ENCODE measurements around the gene EDA.

EDA gene

DNA sequence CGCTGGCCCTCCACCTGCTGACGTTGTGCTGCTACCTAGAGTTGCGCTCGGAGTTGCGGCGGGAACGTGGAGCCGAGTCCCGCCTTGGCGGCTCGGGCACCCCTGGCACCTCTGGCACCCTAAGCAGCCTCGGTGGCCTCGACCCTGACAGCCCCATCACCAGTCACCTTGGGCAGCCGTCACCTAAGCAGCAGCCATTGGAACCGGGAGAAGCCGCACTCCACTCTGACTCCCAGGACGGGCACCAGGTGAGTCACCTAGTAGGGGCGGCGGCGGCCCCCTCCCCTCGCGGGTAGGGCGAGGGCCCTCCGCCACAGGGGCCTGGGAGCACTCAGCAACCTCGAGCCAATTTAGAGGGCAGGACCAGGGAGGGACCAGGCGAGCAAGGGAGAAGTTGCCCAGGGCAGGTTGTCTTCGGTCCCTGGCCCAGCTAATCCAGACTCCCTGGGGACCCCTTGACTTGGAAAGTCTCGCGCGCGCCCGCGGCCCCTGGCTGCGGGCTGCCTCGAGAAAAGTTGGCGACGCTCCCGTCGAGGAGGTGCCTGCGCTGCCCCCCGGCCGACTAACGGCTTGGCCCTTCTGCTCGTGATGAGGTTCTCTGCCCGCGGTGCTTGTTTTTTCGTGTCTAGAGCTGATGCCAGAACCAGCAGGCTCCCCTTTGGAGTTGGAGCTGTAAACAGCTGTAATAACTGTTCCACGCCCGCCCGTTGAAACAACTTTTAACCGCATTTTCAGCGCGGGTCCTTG is 717 bp downstream of the EDA start:
- Histone ChIP-seq H3K9me3 (ENCODE audit: control insufficient read depth, insufficient read depth, low read depth, low read length) (no peaks in the 10 kb centered on the region; the same call in 1 of the 2 replicates), H3K4me1 (ENCODE audit: control insufficient read depth, insufficient read depth, low read length) (peaks cover 2% of the 10 kb centered on the region; the same call in 1 of the 2 replicates), H3K36me3 (ENCODE audit: control insufficient read depth, insufficient read depth, low read length) (no peaks in the 10 kb centered on the region), H3K9ac (ENCODE audit: low read length) (peak overlapping the region; percentile 23), H3K4me3 (ENCODE audit: low read depth, low read length) (peak overlapping the region; percentile 93), H3K27me3 (ENCODE audit: control insufficient read depth, insufficient read depth, low read length) (peaks cover 18% of the 10 kb centered on the region), H3K27ac (ENCODE audit: low read depth, low read length) (no peak overlapping the region)

DNA sequence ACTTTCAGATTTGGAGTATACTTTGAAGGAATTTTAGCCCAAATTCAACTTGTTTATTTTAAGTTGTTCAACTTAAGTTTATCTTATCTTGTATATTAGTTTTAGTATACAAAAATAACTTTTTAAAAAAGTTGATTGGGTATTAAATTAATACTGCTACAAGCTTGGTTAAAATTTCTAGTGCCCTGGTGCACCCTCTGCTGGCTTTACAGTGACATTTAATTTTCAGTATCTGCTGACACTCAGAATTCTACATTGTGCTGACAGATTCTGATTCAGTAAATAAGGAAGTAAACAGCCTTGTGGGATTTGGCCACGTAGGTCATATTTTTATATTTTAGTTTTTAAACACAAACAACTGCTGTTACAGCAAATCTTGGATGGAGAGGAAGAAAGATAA is 2.9 kb downstream of the EDA start:
- Histone ChIP-seq H3K36me3 (ENCODE audit: control insufficient read depth, insufficient read depth, low read length) (no peaks in the 10 kb centered on the region), H3K9me3 (ENCODE audit: control insufficient read depth, insufficient read depth, low read depth, low read length) (peaks cover 9% of the 10 kb centered on the region; the same call in 1 of the 2 replicates), H3K4me1 (ENCODE audit: control insufficient read depth, insufficient read depth, low read length) (peaks cover 2% of the 10 kb centered on the region; the same call in 1 of the 2 replicates), H3K27ac (ENCODE audit: low read depth, low read length) (no peak overlapping the region), H3K9ac (ENCODE audit: low read length) (no peak overlapping the region), H3K4me3 (ENCODE audit: low read depth, low read length) (no peak overlapping the region), H3K27me3 (ENCODE audit: control insufficient read depth, insufficient read depth, low read length) (peaks cover 18% of the 10 kb centered on the region)

DNA sequence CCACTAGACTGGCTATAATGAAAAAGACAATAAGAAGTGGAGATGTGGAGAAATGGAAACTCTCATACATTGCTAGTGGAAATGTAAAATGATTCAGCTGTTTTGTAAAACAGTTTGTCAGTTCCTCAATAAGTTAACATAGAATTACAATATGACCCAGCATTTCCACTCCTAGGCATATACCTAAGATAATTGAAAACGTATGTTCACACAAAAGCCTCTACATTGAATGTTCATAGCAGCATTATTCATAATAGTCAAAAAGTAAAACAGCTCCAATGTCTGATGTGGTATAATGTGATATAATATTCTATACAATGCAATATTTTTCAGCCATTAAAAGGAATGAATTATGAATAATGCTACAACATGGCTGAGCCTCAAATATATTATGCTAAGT is 10.2 kb downstream of the EDA start:
- no peak overlapping the region for H3K4me3 ChIP-seq (ENCODE audit: low read depth, low read length)
- no peak overlapping the region for H3K27ac ChIP-seq (ENCODE audit: low read depth, low read length)
- H3K36me3 ChIP-seq (ENCODE audit: control insufficient read depth, insufficient read depth, low read length): no peaks in the 10 kb centered on the region
- no peak overlapping the region for H3K9ac ChIP-seq (ENCODE audit: low read length)
- no peaks in the 10 kb centered on the region for H3K27me3 ChIP-seq (ENCODE audit: control insufficient read depth, insufficient read depth, low read length)
- peaks cover 11% of the 10 kb centered on the region for H3K9me3 ChIP-seq (ENCODE audit: control insufficient read depth, insufficient read depth, low read depth, low read length)
- no peaks in the 10 kb centered on the region for H3K4me1 ChIP-seq (ENCODE audit: control insufficient read depth, insufficient read depth, low read length)

DNA sequence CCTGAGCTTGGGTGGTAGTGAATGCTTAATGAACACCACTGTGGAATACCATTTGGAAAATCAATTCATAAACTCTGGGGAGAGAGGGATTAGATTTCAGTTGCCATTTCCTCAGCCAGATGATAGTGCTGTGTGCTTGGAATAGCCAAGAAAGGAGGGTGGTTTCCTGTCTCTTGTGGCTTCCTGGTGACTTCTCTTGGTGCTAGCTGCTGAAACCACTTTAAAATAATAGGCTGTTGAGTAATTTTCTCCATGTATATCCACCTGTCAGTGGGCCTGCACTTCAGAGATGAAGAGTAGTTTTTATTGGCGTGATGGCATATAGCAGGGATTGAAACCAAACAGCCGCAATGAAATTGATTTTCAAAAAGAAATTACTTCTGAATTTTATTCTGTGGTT is 11.8 kb downstream of the EDA start:
- Histone ChIP-seq H3K4me3 (ENCODE audit: low read depth, low read length) (no peak overlapping the region), H3K9me3 (ENCODE audit: control insufficient read depth, insufficient read depth, low read depth, low read length) (peaks cover 7% of the 10 kb centered on the region), H3K27ac (ENCODE audit: low read depth, low read length) (no peak overlapping the region), H3K27me3 (ENCODE audit: control insufficient read depth, insufficient read depth, low read length) (no peaks in the 10 kb centered on the region), H3K9ac (ENCODE audit: low read length) (no peak overlapping the region), H3K36me3 (ENCODE audit: control insufficient read depth, insufficient read depth, low read length) (no peaks in the 10 kb centered on the region), H3K4me1 (ENCODE audit: control insufficient read depth, insufficient read depth, low read length) (no peaks in the 10 kb centered on the region)

DNA sequence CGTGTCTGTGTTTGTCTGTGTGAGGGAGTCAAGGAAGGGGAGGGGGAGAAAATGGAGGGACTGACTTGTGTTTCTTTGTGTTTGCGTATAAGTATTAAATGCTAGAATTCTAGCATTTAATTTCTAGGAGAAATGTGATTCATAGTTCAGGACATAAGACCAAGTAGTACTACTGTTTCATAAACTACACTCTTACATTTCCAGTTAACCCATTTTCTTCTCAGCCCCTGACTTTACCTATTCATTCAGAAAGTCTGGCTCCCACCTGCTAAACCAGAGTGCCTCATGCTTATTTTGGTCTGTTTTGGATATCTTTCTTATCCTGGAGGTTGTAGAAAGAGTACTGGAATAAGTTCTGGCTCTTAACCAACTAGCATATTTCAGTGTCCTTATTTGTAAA is 14.2 kb downstream of the EDA start:
- Histone ChIP-seq H3K36me3 (ENCODE audit: control insufficient read depth, insufficient read depth, low read length) (no peaks in the 10 kb centered on the region), H3K27ac (ENCODE audit: low read depth, low read length) (no peak overlapping the region), H3K4me3 (ENCODE audit: low read depth, low read length) (no peak overlapping the region), H3K9ac (ENCODE audit: low read length) (no peak overlapping the region), H3K27me3 (ENCODE audit: control insufficient read depth, insufficient read depth, low read length) (no peaks in the 10 kb centered on the region), H3K9me3 (ENCODE audit: control insufficient read depth, insufficient read depth, low read depth, low read length) (peaks cover under 1% of the 10 kb centered on the region; the same call in 1 of the 2 replicates), H3K4me1 (ENCODE audit: control insufficient read depth, insufficient read depth, low read length) (no peaks in the 10 kb centered on the region)

DNA sequence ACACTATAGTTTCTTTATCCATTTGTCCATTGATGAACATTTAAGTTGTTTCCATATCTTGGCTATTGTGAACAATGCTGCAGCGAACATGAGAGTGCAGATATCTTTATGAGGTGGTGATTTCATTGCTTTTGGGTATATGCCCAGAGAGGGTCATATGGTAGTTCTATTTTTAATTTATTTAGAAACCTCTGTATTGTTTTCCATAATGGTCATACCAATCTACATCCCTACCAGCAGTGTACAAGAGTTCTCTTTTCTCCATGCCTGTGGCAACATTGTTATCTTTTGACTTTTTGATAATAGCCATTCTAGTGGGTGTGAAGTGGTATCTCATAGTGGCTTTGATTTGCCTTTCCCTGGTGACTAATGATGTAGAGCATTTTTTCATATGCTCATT is 48.8 kb downstream of the EDA start:
- H3K4me1 ChIP-seq (ENCODE audit: control insufficient read depth, insufficient read depth, low read length): 0 out of 2 replicates have a peak, but pooled peaks cover 3% of the 10 kb centered on the region
- no peaks in the 10 kb centered on the region for H3K27me3 ChIP-seq (ENCODE audit: control insufficient read depth, insufficient read depth, low read length)
- peaks cover 53% of the 10 kb centered on the region for H3K9me3 ChIP-seq (ENCODE audit: control insufficient read depth, insufficient read depth, low read depth, low read length)
- no peak overlapping the region for H3K27ac ChIP-seq (ENCODE audit: low read depth, low read length)
- no peaks in the 10 kb centered on the region for H3K36me3 ChIP-seq (ENCODE audit: control insufficient read depth, insufficient read depth, low read length)
- H3K9ac ChIP-seq (ENCODE audit: low read length): no peak overlapping the region
- H3K4me3 ChIP-seq (ENCODE audit: low read depth, low read length): no peak overlapping the region

DNA sequence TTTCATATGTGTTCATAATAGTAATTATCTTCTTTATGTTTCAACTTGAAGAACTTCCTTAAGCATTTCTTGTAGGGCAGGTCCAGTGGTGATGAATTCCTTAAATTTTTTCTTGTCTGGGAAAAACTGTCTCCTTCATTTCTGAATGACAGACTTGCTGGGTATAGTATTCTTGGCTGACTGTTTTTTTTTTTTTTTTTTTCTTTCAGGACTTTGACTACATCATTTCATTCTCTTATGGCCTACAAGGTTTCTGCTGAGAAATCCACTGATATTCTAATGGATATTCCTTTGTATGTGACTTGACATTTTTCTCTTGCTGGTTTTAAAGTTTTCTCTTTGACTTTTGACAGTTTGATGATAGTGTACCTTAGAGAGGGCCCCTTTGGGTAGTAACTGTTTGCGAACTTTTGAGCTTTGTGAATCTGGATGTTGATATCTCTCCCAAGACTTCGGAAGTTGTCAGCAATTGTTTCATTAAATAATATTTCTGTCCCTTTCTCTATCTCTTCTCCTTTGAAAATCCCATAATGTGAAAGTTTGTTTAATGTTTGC is 54.2 kb downstream of the EDA start:
- Histone ChIP-seq H3K4me1 (ENCODE audit: control insufficient read depth, insufficient read depth, low read length) (no peaks in the 10 kb centered on the region), H3K9me3 (ENCODE audit: control insufficient read depth, insufficient read depth, low read depth, low read length) (peaks cover 56% of the 10 kb centered on the region), H3K27ac (ENCODE audit: low read depth, low read length) (no peak overlapping the region), H3K27me3 (ENCODE audit: control insufficient read depth, insufficient read depth, low read length) (no peaks in the 10 kb centered on the region), H3K36me3 (ENCODE audit: control insufficient read depth, insufficient read depth, low read length) (no peaks in the 10 kb centered on the region), H3K9ac (ENCODE audit: low read length) (no peak overlapping the region), H3K4me3 (ENCODE audit: low read depth, low read length) (no peak overlapping the region)

DNA sequence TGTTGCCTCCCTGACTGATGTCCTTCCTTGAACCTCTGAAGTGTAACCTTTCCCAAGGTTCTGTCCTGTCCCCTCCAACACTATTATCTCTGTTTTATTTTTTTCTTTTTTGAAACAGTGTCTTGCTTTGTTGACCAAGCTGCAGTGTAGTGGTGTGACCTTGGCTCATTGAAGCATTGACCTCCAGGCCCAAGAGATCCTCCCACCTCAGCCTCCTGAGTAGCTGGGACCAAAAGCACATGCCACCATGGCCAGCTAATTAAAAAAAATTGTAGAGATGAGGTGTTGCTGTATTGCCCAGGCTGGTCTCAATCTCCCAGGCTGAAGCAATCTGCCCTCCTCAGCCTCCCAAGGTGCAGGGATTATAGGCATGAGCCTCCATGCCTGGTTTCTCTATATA is 59.0 kb downstream of the EDA start:
- H3K4me1 ChIP-seq (ENCODE audit: control insufficient read depth, insufficient read depth, low read length): no peaks in the 10 kb centered on the region
- no peak overlapping the region for H3K4me3 ChIP-seq (ENCODE audit: low read depth, low read length)
- no peaks in the 10 kb centered on the region for H3K36me3 ChIP-seq (ENCODE audit: control insufficient read depth, insufficient read depth, low read length)
- H3K27ac ChIP-seq (ENCODE audit: low read depth, low read length): no peak overlapping the region
- no peaks in the 10 kb centered on the region for H3K27me3 ChIP-seq (ENCODE audit: control insufficient read depth, insufficient read depth, low read length)
- peaks cover 28% of the 10 kb centered on the region for H3K9me3 ChIP-seq (ENCODE audit: control insufficient read depth, insufficient read depth, low read depth, low read length)
- H3K9ac ChIP-seq (ENCODE audit: low read length): no peak overlapping the region

DNA sequence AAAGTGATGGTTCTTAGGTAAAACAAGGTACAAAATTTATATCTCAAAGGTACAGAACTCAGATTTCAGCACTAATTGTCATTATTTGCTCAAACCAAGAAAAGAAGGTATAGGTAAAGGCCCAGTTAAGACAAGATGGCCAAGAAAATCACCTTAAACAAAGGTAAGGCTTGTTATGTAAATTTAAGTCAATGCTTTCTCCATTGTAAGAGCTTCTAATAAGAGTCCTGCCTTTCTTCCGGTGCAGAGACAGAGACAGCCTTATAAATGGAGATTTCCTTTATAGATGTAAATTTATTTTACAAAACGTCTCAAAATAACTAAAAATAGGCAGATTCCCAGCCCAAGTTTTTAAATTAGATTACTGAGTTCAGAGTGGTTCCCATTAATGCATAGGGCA is 89.9 kb downstream of the EDA start:
- H3K4me1 ChIP-seq (ENCODE audit: control insufficient read depth, insufficient read depth, low read length): no peaks in the 10 kb centered on the region; the same call in 1 of the 2 replicates
- H3K9me3 ChIP-seq (ENCODE audit: control insufficient read depth, insufficient read depth, low read depth, low read length): peaks cover 35% of the 10 kb centered on the region
- H3K36me3 ChIP-seq (ENCODE audit: control insufficient read depth, insufficient read depth, low read length): no peaks in the 10 kb centered on the region
- peak overlapping the region; percentile 94 for H3K27ac ChIP-seq (ENCODE audit: low read depth, low read length)
- H3K9ac ChIP-seq (ENCODE audit: low read length): no peak overlapping the region
- peak overlapping the region; percentile 6; the same call in 1 of the 2 replicates for H3K4me3 ChIP-seq (ENCODE audit: low read depth, low read length)
- H3K27me3 ChIP-seq (ENCODE audit: control insufficient read depth, insufficient read depth, low read length): no peaks in the 10 kb centered on the region

DNA sequence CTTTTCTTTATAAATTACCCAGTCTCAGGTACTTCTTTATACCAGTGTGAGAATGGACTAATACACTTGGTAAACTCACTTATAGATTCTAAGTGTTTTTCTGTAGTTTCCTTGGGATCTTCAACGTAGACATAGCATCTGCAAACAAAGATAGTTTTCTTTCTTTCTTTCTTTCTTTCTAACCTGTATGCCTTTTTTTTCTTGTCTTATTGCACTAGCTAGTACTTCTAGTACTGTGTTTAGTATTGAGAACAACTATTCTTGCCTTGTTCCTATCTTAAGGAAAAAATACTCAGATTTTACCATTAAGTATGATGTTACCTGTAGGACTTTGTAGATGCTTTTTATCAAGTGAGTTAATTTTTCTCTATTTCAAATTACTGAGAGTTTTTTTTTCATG is 102.2 kb downstream of the EDA start:
- Histone ChIP-seq H3K36me3 (ENCODE audit: control insufficient read depth, insufficient read depth, low read length) (no peaks in the 10 kb centered on the region; the same call in 1 of the 2 replicates), H3K4me3 (ENCODE audit: low read depth, low read length) (no peak overlapping the region), H3K9me3 (ENCODE audit: control insufficient read depth, insufficient read depth, low read depth, low read length) (peaks cover 60% of the 10 kb centered on the region), H3K4me1 (ENCODE audit: control insufficient read depth, insufficient read depth, low read length) (no peaks in the 10 kb centered on the region), H3K27me3 (ENCODE audit: control insufficient read depth, insufficient read depth, low read length) (no peaks in the 10 kb centered on the region), H3K9ac (ENCODE audit: low read length) (no peak overlapping the region), H3K27ac (ENCODE audit: low read depth, low read length) (no peak overlapping the region)

DNA sequence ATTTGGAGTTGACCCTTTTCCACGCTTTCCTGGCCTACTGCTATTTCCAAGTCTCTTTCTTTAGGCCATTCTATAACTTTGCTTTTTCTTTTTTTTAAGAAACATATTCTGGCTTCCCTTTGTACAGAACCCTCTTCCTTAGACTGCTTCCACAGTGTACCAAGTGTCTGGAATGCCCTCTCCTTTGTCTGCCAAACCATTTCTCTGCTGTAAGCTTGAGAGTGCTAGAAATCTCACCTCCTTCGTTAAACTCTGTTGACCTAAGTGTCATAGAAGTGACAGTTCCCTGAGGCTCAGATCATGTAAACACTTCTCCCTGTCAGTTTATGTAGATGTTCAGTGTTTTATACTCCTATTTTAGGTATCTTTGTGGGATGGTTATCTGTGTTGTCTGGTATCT is 108.4 kb downstream of the EDA start:
- H3K9ac ChIP-seq (ENCODE audit: low read length): no peak overlapping the region
- H3K27ac ChIP-seq (ENCODE audit: low read depth, low read length): no peak overlapping the region
- H3K4me1 ChIP-seq (ENCODE audit: control insufficient read depth, insufficient read depth, low read length): no peaks in the 10 kb centered on the region
- no peaks in the 10 kb centered on the region for H3K27me3 ChIP-seq (ENCODE audit: control insufficient read depth, insufficient read depth, low read length)
- no peaks in the 10 kb centered on the region for H3K36me3 ChIP-seq (ENCODE audit: control insufficient read depth, insufficient read depth, low read length)
- peaks cover 21% of the 10 kb centered on the region for H3K9me3 ChIP-seq (ENCODE audit: control insufficient read depth, insufficient read depth, low read depth, low read length)
- no peak overlapping the region for H3K4me3 ChIP-seq (ENCODE audit: low read depth, low read length)
